Suprapubic skin (tissue), 4 donors: ENCODE measurements around the gene GPRIN1.

Source experiments
- CTCF ChIP-seq, 2 donors: fragments of 200-600 bp in 1 of 2; fragments of 450-650 bp in 1 of 2; sonication (generic) in 1 of 2; IDR thresholded peaks; one replicate each; pipeline ENCODE4 v1.5.1; 2016 to 2019; ENCODE audit warnings: antibody characterized with exemption in 2 of 2, mild to moderate bottlenecking in 1 of 2, moderate library complexity in 1 of 2
- EP300 ChIP-seq: sonication (generic); formaldehyde crosslinking; IDR thresholded peaks from one replicate; pipeline ENCODE4 v1.6.1; 2017; ENCODE audit warnings: antibody characterized with exemption
- POLR2AphosphoS5 ChIP-seq, 3 donors: sonication (generic); formaldehyde crosslinking; IDR thresholded peaks; one replicate each; pipeline ENCODE4 v1.6.1; 2017; ENCODE audit warnings: antibody characterized with exemption in 3 of 3

DNA sequence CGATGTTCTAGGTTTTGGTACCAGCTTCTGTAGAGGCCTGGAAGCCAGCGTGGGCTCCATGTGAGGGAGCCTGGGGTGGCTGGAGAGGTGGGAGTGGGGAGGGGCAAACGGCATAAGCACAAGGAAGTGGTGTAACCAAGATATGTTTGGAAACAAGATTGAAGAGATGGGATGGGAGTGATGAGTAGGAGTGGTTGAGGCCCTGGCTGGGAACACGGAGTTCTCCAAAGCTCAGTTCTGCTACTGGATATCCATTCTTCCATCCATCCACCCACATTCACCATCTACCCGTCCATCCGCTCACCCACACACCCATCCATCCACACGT lies 49.5 kb upstream of the GPRIN1 start:
- TF ChIP-seq CTCF (IDR thresholded peaks at IDR 0.05), result no peak
- no peak for TF ChIP-seq EP300
- TF ChIP-seq POLR2AphosphoS5 (IDR thresholded peaks at IDR 0.05), result no peak
